ENCODE data around the gene ZNF783.

Gene ZNF783

GRCh38 chr7:149281508-149282330, 19.7 kb downstream of the ZNF783 start:
- DNase-seq (ENCODE audit: low spot score): no peak

GRCh38 chr7:149282331-149282655, 20.3 kb downstream of the ZNF783 start:
- no peak for DNase-seq (ENCODE audit: low spot score)

DNA sequence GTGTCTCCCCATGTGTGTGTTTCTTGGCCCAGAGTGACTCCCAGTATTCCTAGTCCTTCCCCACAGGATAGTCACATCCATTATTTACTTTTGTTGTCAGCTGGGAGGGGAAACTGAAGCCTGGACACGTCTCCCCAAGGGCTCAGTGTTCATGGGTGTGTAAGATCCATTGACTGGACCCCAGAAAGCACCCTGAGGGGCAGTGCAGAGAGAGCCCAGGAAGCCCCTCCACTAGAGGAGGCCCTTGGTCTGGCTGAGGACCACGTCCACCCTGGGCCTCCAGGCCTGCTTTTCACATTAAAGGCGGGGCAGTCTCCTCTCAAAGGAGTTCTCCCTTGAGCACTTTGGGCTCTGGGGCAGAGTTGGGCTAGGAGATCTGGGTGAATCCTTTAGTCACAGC, 21.3 kb downstream of the ZNF783 start:
- DNase-seq (ENCODE audit: low spot score): no peak

DNA sequence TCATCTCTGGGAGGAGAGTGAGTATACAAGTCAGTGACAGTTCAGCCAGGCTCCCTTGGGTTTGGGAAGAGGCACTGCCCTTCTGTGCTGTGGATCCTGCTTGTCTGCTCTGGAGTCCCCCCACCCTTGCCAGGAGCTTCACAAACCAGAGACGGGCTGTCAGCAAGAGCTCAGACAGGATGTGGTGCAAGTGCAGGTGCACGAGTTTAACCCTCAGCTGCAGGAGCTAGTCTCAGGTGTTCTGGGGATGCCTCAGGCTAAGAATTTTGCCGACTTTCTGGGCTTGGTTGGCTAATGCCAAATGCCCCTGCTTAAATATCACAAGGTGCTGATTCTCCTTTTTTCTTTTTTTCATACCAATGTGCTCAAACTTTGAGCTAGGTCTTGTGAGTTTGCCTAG, 22.3 kb downstream of the ZNF783 start:
- DNase-seq (ENCODE audit: low spot score): no peak

GRCh38 chr7:149284850-149285585, 23.0 kb downstream of the ZNF783 start:
- peak; percentile 95 for DNase-seq (ENCODE audit: low spot score)

DNA sequence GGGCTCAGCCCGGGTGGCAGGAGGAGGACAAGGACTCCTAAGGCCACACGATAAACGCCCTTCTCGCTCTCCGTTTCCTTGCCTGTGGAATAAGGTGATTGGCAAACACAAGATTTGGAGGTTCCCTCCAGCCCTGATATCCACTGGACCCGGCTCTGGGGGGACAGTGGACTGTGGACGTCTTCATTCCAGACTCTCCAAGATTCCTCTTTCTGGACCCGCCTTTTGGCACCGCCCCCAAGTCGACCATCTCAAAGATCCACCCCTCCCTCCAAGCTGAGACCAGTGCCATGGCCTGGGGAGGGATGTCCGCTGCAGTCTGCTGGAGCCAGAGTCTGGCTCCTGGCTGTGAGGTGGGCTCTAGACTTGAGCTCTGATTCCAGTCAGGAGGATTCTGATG, 23.6 kb downstream of the ZNF783 start:
- DNase-seq (ENCODE audit: low spot score): peak; percentile 68

- peak; percentile 41 for DNase-seq (ENCODE audit: low spot score)
These were observed 24.9 kb downstream of the ZNF783 start for GRCh38 chr7:149286811-149287400.

GRCh38 chr7:149287622-149288021, 25.6 kb downstream of the ZNF783 start:
- no peak for DNase-seq (ENCODE audit: low spot score)

- DNase-seq (ENCODE audit: low spot score): no peak
These were observed 27.3 kb downstream of the ZNF783 start for GRCh38 chr7:149289262-149289661.

DNA sequence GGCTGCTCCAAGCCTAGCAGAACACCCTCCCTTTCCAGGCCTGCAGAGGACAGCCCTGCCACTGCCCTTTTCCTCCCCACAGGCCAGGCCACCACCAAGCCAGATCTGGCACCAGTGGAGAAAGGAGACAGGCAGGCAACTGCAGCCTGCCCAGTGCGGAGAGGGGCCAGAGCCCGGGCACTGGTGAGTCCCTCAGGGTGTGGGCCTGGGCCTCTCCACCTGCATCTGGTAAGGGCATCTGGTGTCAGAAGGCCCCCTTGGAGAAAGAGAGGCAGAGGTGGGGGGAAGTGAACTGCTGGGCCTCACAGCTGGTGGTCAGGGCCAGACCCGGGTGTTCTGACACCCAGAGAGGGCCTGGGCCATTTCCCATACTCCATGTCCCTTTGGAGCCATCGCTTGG, 27.9 kb downstream of the ZNF783 start:
- no peak for DNase-seq (ENCODE audit: low spot score)

DNA sequence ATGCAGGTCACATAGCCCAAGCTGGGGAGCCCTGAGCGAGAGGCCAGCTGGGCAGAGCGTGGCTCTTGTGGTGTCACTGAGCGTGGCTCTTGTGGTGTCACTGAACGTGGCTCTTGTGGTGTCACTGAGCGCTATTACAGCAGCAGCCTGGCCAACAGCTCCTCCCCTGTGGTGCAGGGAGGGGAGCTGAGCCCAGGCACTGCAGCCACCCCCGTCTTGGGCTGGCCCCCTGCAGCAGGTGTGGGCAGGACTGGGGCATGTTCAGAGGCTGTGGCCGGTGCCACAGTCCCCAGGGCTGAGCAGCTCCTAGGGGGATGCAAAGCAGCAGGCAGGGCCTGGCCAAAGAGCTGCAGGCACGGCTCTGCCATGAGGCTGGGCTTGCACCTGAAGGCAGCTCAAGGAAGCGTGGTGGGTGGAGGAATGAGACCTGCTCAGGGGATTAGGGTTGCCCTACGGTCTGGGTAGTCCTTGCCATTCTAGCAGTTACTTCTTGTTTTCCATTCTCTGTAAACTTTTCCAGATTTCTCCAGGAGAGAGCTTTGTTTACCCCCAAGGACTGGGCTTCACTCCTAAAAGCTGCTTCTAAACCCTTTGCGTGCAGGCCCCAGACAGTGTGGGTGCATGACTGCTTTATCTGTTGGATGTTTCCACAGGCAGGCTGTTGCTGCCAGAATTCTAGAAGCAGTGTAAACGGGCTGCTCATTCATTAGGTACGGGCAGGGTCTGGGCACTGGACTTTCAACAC, 29.2 kb downstream of the ZNF783 start:
- no peak for DNase-seq (ENCODE audit: low spot score)

GRCh38 chr7:149291781-149292461, 29.9 kb downstream of the ZNF783 start:
- DNase-seq (ENCODE audit: low spot score): no peak

- DNase-seq (ENCODE audit: low spot score): peak; percentile 34
These were observed 30.4 kb downstream of the ZNF783 start for GRCh38 chr7:149292462-149292823.

DNA sequence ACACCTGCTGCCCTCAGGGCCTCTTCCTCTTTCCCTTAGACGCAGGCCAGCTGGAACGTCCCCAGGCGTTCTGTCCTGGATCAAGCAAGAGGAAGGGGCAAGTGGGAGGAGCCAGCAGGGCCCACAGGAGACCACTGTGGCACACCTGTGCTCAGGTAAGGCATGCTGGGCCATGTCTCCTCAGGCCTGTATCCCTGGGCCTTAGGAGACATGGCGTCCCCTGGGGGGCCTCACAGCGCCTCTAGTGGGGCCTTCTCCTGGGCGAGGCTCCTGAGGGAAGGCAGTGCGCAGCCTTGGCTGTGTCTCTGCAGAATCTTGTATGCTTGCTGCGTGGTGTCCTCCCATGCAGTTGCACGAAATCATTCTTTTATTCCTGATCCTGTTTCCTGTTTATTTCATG, 31.3 kb downstream of the ZNF783 start:
- DNase-seq (ENCODE audit: low spot score): no peak

GRCh38 chr7:149293946-149294633, 32.1 kb downstream of the ZNF783 start:
- DNase-seq (ENCODE audit: low spot score): peak; percentile 38

DNA sequence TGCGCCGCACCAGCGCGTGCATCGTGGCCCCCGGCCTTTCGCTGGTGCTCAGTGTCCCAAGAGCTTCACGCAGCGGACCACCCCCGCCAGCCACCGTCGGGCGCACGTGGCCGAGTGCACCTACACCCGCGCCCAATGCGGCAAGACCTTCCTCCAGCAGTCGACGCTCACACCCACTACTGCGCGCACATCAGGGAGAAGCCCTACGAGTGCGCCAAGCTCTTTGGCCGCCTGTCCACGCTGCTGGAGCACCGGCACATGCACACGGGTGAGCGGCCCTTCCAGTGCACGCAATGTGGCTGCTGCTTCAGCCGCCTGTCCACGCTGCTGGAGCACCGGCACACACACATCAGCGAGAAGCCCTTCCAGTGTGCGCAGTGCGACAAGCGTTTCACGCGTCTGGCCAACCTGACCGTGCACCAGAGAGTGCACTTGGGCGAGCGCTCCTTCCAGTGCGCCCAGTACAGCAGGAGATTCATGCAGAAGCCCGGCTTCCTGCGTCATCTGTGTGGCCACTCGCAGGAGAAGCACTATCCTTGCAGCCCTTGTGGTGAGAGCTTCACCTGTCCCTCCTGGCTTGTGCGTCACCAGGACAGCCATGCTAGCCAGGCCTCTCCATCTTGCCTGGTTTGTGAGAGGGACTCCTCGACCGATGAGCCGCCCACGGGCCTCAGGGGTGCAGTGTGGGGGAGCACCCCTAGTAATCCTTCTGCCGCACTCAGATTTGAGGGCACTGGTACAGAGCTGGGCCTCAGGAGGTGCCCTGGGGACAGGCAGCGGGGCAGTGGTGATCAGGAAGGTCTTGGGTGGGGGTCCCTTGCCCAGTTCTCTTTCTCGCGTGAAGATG, 32.9 kb downstream of the ZNF783 start:
- peak; percentile 59 for DNase-seq (ENCODE audit: low spot score)

- DNase-seq (ENCODE audit: low spot score): no peak
These were observed 33.5 kb downstream of the ZNF783 start for GRCh38 chr7:149295481-149295850.

DNA sequence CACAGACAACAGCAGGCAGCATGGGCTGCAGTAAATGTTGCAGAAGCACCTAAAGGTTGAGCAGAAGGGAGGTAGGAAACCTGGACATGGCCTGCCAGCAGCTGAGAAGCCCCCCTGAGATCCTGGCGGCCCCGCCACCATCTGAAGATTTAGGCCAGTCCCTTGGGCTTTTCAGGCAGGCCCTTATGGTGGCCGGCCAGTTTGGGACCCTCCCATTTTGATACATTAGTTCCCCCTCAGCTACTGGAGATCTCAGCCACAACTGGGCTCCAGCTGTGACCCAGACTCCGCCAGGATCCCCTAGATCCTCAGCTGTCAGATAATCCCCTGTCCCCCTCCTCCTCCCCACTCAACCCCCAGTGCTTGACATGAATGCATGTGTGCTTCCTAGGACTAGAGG, 34.4 kb downstream of the ZNF783 start:
- no peak for DNase-seq (ENCODE audit: low spot score)

DNA sequence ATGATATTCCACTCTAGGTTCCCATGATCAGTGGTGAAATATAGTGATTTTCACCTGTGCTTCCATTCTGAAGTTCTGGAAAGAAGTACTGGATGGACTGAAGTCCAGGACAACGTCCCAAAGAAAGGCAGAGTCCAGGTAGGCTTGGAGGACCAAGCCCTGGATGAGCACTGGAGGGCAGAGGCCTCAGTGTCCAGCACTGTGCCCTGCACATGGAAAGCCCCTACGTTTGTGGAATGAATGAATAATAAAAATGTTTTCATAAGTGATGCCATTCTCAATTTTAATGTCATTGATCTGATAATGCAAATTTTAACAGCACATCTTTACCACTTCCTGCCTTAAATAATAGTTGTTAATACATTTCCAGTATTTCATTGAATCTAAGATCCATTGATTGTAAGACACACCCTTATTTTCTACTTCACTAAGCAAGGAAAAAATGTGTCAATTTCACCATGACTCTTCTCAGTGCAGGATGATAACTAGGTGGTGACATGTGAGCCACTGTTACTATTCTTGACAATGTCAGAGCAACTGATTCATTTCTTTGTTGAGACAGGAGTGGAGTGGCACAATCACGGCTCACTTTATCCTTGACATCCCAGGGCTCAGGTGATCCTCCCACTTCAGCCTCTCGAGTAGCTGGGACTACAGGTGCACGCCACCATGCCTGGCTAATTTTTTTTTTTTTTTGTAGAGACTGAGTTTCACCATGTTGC, 35.2 kb downstream of the ZNF783 start:
- no peak for DNase-seq (ENCODE audit: low spot score)

Measured in left forelimb (tissue), 1 donor.